HEK293 (cell line): Measurements from ENCODE around the gene KIRREL3.

Experiments used
- CTCF ChIA-PET: fragments of 350-600 bp; formaldehyde crosslinking; extraction: SDS; loops from one replicate; lab custom pipeline; 2021; ENCODE audit warnings: antibody characterized with exemption; lab: Yijun Ruan, JAX
- POLR2A ChIA-PET: fragments of 300-600 bp; formaldehyde crosslinking; extraction: SDS; loops from one replicate; lab custom pipeline; 2020; ENCODE audit warnings: antibody characterized with exemption, inconsistent platforms; lab: Yijun Ruan, JAX
- H3K27ac ChIP-seq: fragments of 200-500 bp; sonication (Bioruptor generic); 2 replicates; pipeline ENCODE4 v1.5.1; 2014; ENCODE audit warnings: low read depth, low read length, control low read depth, inconsistent platforms; ENCODE audit errors: extremely low read depth
- H3K36me3 ChIP-seq, 2 experiments: fragments of 200-500 bp in 1 of 2; sonication (Bioruptor generic) in 1 of 2; 1 replicate in 1 of 2; 2 replicates in 1 of 2; pipeline ENCODE4 v1.5.1; 2014 to 2017; ENCODE audit warnings: inconsistent platforms in 2 of 2, low read length in 2 of 2; ENCODE audit not compliant: control insufficient read depth in 2 of 2, insufficient read depth in 1 of 2
- H3K4me1 ChIP-seq: fragments of 200-500 bp; sonication (Bioruptor generic); 2 replicates; pipeline ENCODE4 v1.5.1; 2014; ENCODE audit warnings: mild to moderate bottlenecking, low read length, inconsistent platforms; ENCODE audit not compliant: control insufficient read depth, insufficient read depth
- H3K4me3 ChIP-seq: 2 replicates; pipeline ENCODE4 v1.5.1; 2011; ENCODE audit warnings: low read depth, mild to moderate bottlenecking, control low read depth, low read length, moderate library complexity
- H3K9me3 ChIP-seq: fragments of 200-500 bp; sonication (Bioruptor generic); 2 replicates; pipeline ENCODE4 v1.5.1; 2014; ENCODE audit warnings: low read depth, low read length, inconsistent platforms; ENCODE audit not compliant: control insufficient read depth, insufficient read depth
- BCL11B ChIP-seq: fragments of 450-650 bp; formaldehyde crosslinking; IDR thresholded peaks from 2 replicates; pipeline ENCODE4 v1.5.1; 2016; ENCODE audit warnings: low read depth, missing biosample characterization, missing genetic modification characterization
- BCL6B ChIP-seq: fragments of 450-650 bp; formaldehyde crosslinking; IDR thresholded peaks from 2 replicates; pipeline ENCODE4 v1.5.1; 2017; ENCODE audit warnings: missing biosample characterization, missing genetic modification characterization
- ELK4 ChIP-seq: IDR thresholded peaks from 2 replicates; pipeline ENCODE4 v1.6.1; 2011; ENCODE audit warnings: mild to moderate bottlenecking, low read depth, low read length, borderline replicate concordance
- HOXA7 ChIP-seq: sonication (generic); formaldehyde crosslinking; IDR thresholded peaks from 2 replicates; pipeline ENCODE4 v1.8.1; 2022; ENCODE audit warnings: missing genetic modification reagents, borderline replicate concordance
- IKZF3 ChIP-seq: fragments of 450-650 bp; IDR thresholded peaks from 2 replicates; pipeline ENCODE4 v1.5.0; 2018; ENCODE audit warnings: missing biosample characterization, mild to moderate bottlenecking, missing genetic modification characterization, moderate library complexity
- KLF10 ChIP-seq: fragments of 450-650 bp; IDR thresholded peaks from 2 replicates; pipeline ENCODE4 v1.5.1; 2018; ENCODE audit warnings: missing biosample characterization, mild to moderate bottlenecking, missing genetic modification characterization
- KLF9 ChIP-seq: fragments of 450-650 bp; formaldehyde crosslinking; IDR thresholded peaks from 2 replicates; pipeline ENCODE4 v1.5.1; 2016; ENCODE audit warnings: missing biosample characterization, missing genetic modification characterization, low read depth
- OSR2 ChIP-seq: fragments of 450-650 bp; formaldehyde crosslinking; IDR thresholded peaks from 2 replicates; pipeline ENCODE4 v1.5.1; 2016; ENCODE audit warnings: missing biosample characterization, missing genetic modification characterization
- SP2 ChIP-seq: fragments of 450-650 bp; formaldehyde crosslinking; IDR thresholded peaks from 2 replicates; pipeline ENCODE4 v1.5.1; 2016; ENCODE audit warnings: missing biosample characterization, missing genetic modification characterization
- ZBTB10 ChIP-seq: fragments of 450-650 bp; formaldehyde crosslinking; IDR thresholded peaks from 2 replicates; pipeline ENCODE4 v1.5.1; 2016; ENCODE audit warnings: missing biosample characterization, missing genetic modification characterization
- ZNF138 ChIP-seq: fragments of 450-650 bp; formaldehyde crosslinking; IDR thresholded peaks from 2 replicates; pipeline ENCODE4 v1.5.1; 2016; ENCODE audit warnings: missing biosample characterization, missing genetic modification characterization, borderline replicate concordance
- ZNF18 ChIP-seq: fragments of 450-650 bp; formaldehyde crosslinking; IDR thresholded peaks from 2 replicates; pipeline ENCODE4 v1.5.1; 2016; ENCODE audit warnings: missing biosample characterization, missing genetic modification characterization
- ZNF221 ChIP-seq: fragments of 450-650 bp; formaldehyde crosslinking; IDR thresholded peaks from 2 replicates; pipeline ENCODE4 v1.5.1; 2017; ENCODE audit warnings: missing biosample characterization, missing genetic modification characterization, borderline replicate concordance
- ZNF302 ChIP-seq: fragments of 450-650 bp; formaldehyde crosslinking; IDR thresholded peaks from 2 replicates; pipeline ENCODE4 v1.5.1; 2016; ENCODE audit warnings: missing biosample characterization, missing genetic modification characterization, low read depth
- ZNF311 ChIP-seq: fragments of 450-650 bp; formaldehyde crosslinking; IDR thresholded peaks from 2 replicates; pipeline ENCODE4 v1.5.1; 2017; ENCODE audit warnings: missing biosample characterization, missing genetic modification characterization, borderline replicate concordance
- ZNF544 ChIP-seq: fragments of 450-650 bp; formaldehyde crosslinking; IDR thresholded peaks from 2 replicates; pipeline ENCODE4 v1.5.0; 2017; ENCODE audit warnings: missing biosample characterization, missing genetic modification characterization
- ZNF560 ChIP-seq: fragments of 450-650 bp; formaldehyde crosslinking; IDR thresholded peaks from 2 replicates; pipeline ENCODE4 v1.5.1; 2017; ENCODE audit warnings: missing biosample characterization, missing genetic modification characterization, borderline replicate concordance
- ZNF585B ChIP-seq: fragments of 450-650 bp; formaldehyde crosslinking; IDR thresholded peaks from 2 replicates; pipeline ENCODE4 v1.5.1; 2016; ENCODE audit warnings: missing biosample characterization, missing genetic modification characterization
- ZNF658 ChIP-seq: fragments of 450-650 bp; formaldehyde crosslinking; IDR thresholded peaks from 2 replicates; pipeline ENCODE4; 2016; ENCODE audit warnings: missing biosample characterization, missing genetic modification characterization
- ZNF704 ChIP-seq: fragments of 450-650 bp; formaldehyde crosslinking; IDR thresholded peaks from 2 replicates; pipeline ENCODE4 v1.5.1; 2016; ENCODE audit warnings: missing biosample characterization, missing genetic modification characterization
- ZNF830 ChIP-seq: fragments of 450-650 bp; IDR thresholded peaks from 2 replicates; pipeline ENCODE4 v1.5.0; 2018; ENCODE audit warnings: missing biosample characterization, missing genetic modification characterization, low read depth, mild to moderate bottlenecking, moderate library complexity

The KIRREL3 gene

GRCh38 chr11:126839496-126839895 is 161.1 kb downstream of the KIRREL3 start:
- POLR2A ChIA-PET, result no interaction called here
- no peaks in the 10 kb centered on the region for H3K36me3 ChIP-seq
- CTCF ChIA-PET, result no interaction called here
- no peaks in the 10 kb centered on the region for H3K9me3 ChIP-seq
- no peaks in the 10 kb centered on the region for H3K4me1 ChIP-seq
- TF ChIP-seq ZNF221 (tag by site-specific recombination) (no peak), ZNF302 (no peak), ZNF311 (tag by site-specific recombination) (no peak), BCL6B (tag by site-specific recombination) (no peak), ZNF544 (tag by site-specific recombination) (no peak), ZNF585B (tag by site-specific recombination) (no peak), KLF10 (tag by site-specific recombination) (no peak), KLF9 (tag by site-specific recombination) (no peak), ZNF138 (tag by site-specific recombination) (no peak)
- no peak overlapping the region for H3K27ac ChIP-seq
- no peak overlapping the region for H3K4me3 ChIP-seq

GRCh38 chr11:126838779-126839178 is 161.8 kb downstream of the KIRREL3 start:
- Histone ChIP-seq H3K4me1 (no peaks in the 10 kb centered on the region), H3K27ac (no peak overlapping the region), H3K36me3 (no peaks in the 10 kb centered on the region), H3K9me3 (no peaks in the 10 kb centered on the region), H3K4me3 (no peak overlapping the region)
- ChIA-PET POLR2A (no interaction called here), CTCF (no interaction called here)
- no peak for TF ChIP-seq ZBTB10 (tag by site-specific recombination)
- no peak for TF ChIP-seq ELK4
- TF ChIP-seq HOXA7, result no peak
- TF ChIP-seq ZNF544 (tag by site-specific recombination), result no peak
- TF ChIP-seq SP2 (tag by site-specific recombination), result no peak
- TF ChIP-seq BCL11B (tag by site-specific recombination), result no peak
- no peak for TF ChIP-seq ZNF830 (tag by site-specific recombination)
- no peak for TF ChIP-seq ZNF704 (tag by site-specific recombination)
- TF ChIP-seq IKZF3, result no peak
- TF ChIP-seq ZNF658 (tag by site-specific recombination), result no peak
- no peak for TF ChIP-seq ZNF560
- TF ChIP-seq ZNF18 (tag by site-specific recombination), result no peak
- TF ChIP-seq BCL6B (tag by site-specific recombination), result no peak
- no peak for TF ChIP-seq OSR2
